ENCODE data around the gene TMEM205. TPM values are rescaled to one million over a fixed set of nuclear protein-coding genes. Genes with fewer than 3 reads are reported as not detected.

TMEM205 gene
- total and polyA plus RNA-seq, 2 donors, result 54.5 to 75.2 TPM

- no peaks in the 10 kb centered on the region for H3K9me3 ChIP-seq (ENCODE audit: control insufficient read depth in 2 of 2, insufficient read depth in 1 of 2, low read length in 1 of 2)
- H3K27ac ChIP-seq (ENCODE audit: low read depth in 1 of 2, low read length in 1 of 2), result no peak overlapping the region
- no peak for DNase-seq (ENCODE audit: low read depth in 6 of 9, low spot score in 9 of 9)
- H3K36me3 ChIP-seq (ENCODE audit: control insufficient read depth in 2 of 2, insufficient read depth in 2 of 2, low read length in 1 of 2), result no peaks in the 10 kb centered on the region
- H3K4me1 ChIP-seq (ENCODE audit: control insufficient read depth in 2 of 2, insufficient read depth in 2 of 2, low read length in 2 of 2), result no peaks in the 10 kb centered on the region
- no peak overlapping the region for H3K4me3 ChIP-seq (ENCODE audit: low read length in 2 of 2)
- 96% methylated on average over 11 of the region's 11 CpGs for WGBS
- H3K27me3 ChIP-seq (ENCODE audit: control insufficient read depth in 2 of 2, insufficient read depth in 1 of 2, low read length in 1 of 2), result peaks cover 0 to under 1% of the 10 kb centered on the region in 2 donors
These were observed 45.3 kb downstream of the TMEM205 start for GRCh38 chr19:11300811-11301120.

GRCh38 chr19:11299946-11300810, 45.9 kb downstream of the TMEM205 start:
- Histone ChIP-seq H3K27me3 (ENCODE audit: control insufficient read depth in 2 of 2, insufficient read depth in 1 of 2, low read length in 1 of 2) (peaks cover 0 to 3% of the 10 kb centered on the region in 2 donors), H3K4me1 (ENCODE audit: control insufficient read depth in 2 of 2, insufficient read depth in 2 of 2, low read length in 2 of 2) (no peaks in the 10 kb centered on the region), H3K4me3 (ENCODE audit: low read length in 2 of 2) (no peak overlapping the region), H3K9me3 (ENCODE audit: control insufficient read depth in 2 of 2, insufficient read depth in 1 of 2, low read length in 1 of 2) (no peaks in the 10 kb centered on the region), H3K27ac (ENCODE audit: low read depth in 1 of 2, low read length in 1 of 2) (no peak overlapping the region), H3K36me3 (ENCODE audit: control insufficient read depth in 2 of 2, insufficient read depth in 2 of 2, low read length in 1 of 2) (no peaks in the 10 kb centered on the region)
- no peak for DNase-seq (ENCODE audit: low read depth in 6 of 9, low spot score in 9 of 9)
- 84% methylated on average over 8 of the region's 8 CpGs for WGBS

- no peak overlapping the region for H3K4me3 ChIP-seq (ENCODE audit: low read length in 2 of 2)
- peaks cover 0 to 16% of the 10 kb centered on the region in 2 donors for H3K27me3 ChIP-seq (ENCODE audit: control insufficient read depth in 2 of 2, insufficient read depth in 1 of 2, low read length in 1 of 2)
- DNase-seq (ENCODE audit: low read depth in 6 of 9, low spot score in 9 of 9), result no peak
- peaks cover 4 to 9% of the 10 kb centered on the region in 2 donors for H3K4me1 ChIP-seq (ENCODE audit: control insufficient read depth in 2 of 2, insufficient read depth in 2 of 2, low read length in 2 of 2)
- H3K27ac ChIP-seq (ENCODE audit: low read depth in 1 of 2, low read length in 1 of 2), result no peak overlapping the region
- H3K9me3 ChIP-seq (ENCODE audit: control insufficient read depth in 2 of 2, insufficient read depth in 1 of 2, low read length in 1 of 2), result no peaks in the 10 kb centered on the region
- WGBS, result 92% methylated on average over 7 of the region's 7 CpGs
- H3K36me3 ChIP-seq (ENCODE audit: control insufficient read depth in 2 of 2, insufficient read depth in 2 of 2, low read length in 1 of 2), result no peaks in the 10 kb centered on the region
These were observed 49.8 kb downstream of the TMEM205 start for GRCh38 chr19:11296264-11296663.

GRCh38 chr19:11295665-11296245, 50.3 kb downstream of the TMEM205 start, which contains the start of gene TSPAN16:
TSPAN16 (plus strand) TSS chr19:11296160; CDS start chr19:11296298, 138 bp downstream.
- Histone ChIP-seq H3K4me1 (ENCODE audit: control insufficient read depth in 2 of 2, insufficient read depth in 2 of 2, low read length in 2 of 2) (peaks cover 4 to 9% of the 10 kb centered on the region in 2 donors), H3K36me3 (ENCODE audit: control insufficient read depth in 2 of 2, insufficient read depth in 2 of 2, low read length in 1 of 2) (no peaks in the 10 kb centered on the region), H3K27me3 (ENCODE audit: control insufficient read depth in 2 of 2, insufficient read depth in 1 of 2, low read length in 1 of 2) (peaks cover 0 to 21% of the 10 kb centered on the region in 2 donors), H3K9me3 (ENCODE audit: control insufficient read depth in 2 of 2, insufficient read depth in 1 of 2, low read length in 1 of 2) (no peaks in the 10 kb centered on the region), H3K4me3 (ENCODE audit: low read length in 2 of 2) (no peak within 1 kb of the TSS), H3K27ac (ENCODE audit: low read depth in 1 of 2, low read length in 1 of 2) (no peak within 1 kb of the TSS)
- no peak for DNase-seq (ENCODE audit: low read depth in 6 of 9, low spot score in 9 of 9)
- 99% methylated on average over 8 of the region's 8 CpGs for WGBS

- no peak overlapping the region for H3K4me3 ChIP-seq (ENCODE audit: low read length in 2 of 2)
- no peaks in the 10 kb centered on the region for H3K9me3 ChIP-seq (ENCODE audit: control insufficient read depth in 2 of 2, insufficient read depth in 1 of 2, low read length in 1 of 2)
- DNase-seq (ENCODE audit: low read depth in 6 of 9, low spot score in 9 of 9), result no peak
- H3K27ac ChIP-seq (ENCODE audit: low read depth in 1 of 2, low read length in 1 of 2), result no peak overlapping the region
- 91% methylated on average over 4 of the region's 4 CpGs for WGBS
- H3K4me1 ChIP-seq (ENCODE audit: control insufficient read depth in 2 of 2, insufficient read depth in 2 of 2, low read length in 2 of 2), result peaks cover 4 to 9% of the 10 kb centered on the region in 2 donors
- H3K27me3 ChIP-seq (ENCODE audit: control insufficient read depth in 2 of 2, insufficient read depth in 1 of 2, low read length in 1 of 2), result peaks cover 0 to 21% of the 10 kb centered on the region in 2 donors
- H3K36me3 ChIP-seq (ENCODE audit: control insufficient read depth in 2 of 2, insufficient read depth in 2 of 2, low read length in 1 of 2), result no peaks in the 10 kb centered on the region
These were observed 50.9 kb downstream of the TMEM205 start for GRCh38 chr19:11295180-11295579.

- no peak overlapping the region for H3K4me3 ChIP-seq (ENCODE audit: low read length in 2 of 2)
- WGBS, result 9% methylated on average over 41 of the region's 41 CpGs
- H3K36me3 ChIP-seq (ENCODE audit: control insufficient read depth in 2 of 2, insufficient read depth in 2 of 2, low read length in 1 of 2), result no peaks in the 10 kb centered on the region
- no peak overlapping the region for H3K27ac ChIP-seq (ENCODE audit: low read depth in 1 of 2, low read length in 1 of 2)
- peaks cover 0 to 27% of the 10 kb centered on the region in 2 donors for H3K27me3 ChIP-seq (ENCODE audit: control insufficient read depth in 2 of 2, insufficient read depth in 1 of 2, low read length in 1 of 2)
- peak in 8 of 9 donors; percentile 66 to 87 (median 78) for DNase-seq (ENCODE audit: low read depth in 6 of 9, low spot score in 9 of 9)
- H3K4me1 ChIP-seq (ENCODE audit: control insufficient read depth in 2 of 2, insufficient read depth in 2 of 2, low read length in 2 of 2), result peaks cover 4 to 9% of the 10 kb centered on the region in 2 donors
- H3K9me3 ChIP-seq (ENCODE audit: control insufficient read depth in 2 of 2, insufficient read depth in 1 of 2, low read length in 1 of 2), result no peaks in the 10 kb centered on the region
These were observed 52.4 kb downstream of the TMEM205 start for GRCh38 chr19:11293433-11294389.

Other genes with a start within 250 kb of the TMEM205 start
- 46.1 TPM for gene SPC24, start 190.5 kb downstream of the TMEM205 start, total RNA-seq
- gene SPC24, start 190.5 kb downstream of the TMEM205 start, polyA plus RNA-seq, result 4.0 TPM
- gene KANK2, start 148.7 kb downstream of the TMEM205 start, total RNA-seq, result 12.3 TPM
- gene KANK2, start 148.7 kb downstream of the TMEM205 start, polyA plus RNA-seq, result 18.3 TPM
- gene ANGPTL8, start 106.6 kb downstream of the TMEM205 start, total RNA-seq, result not detected
- 0.16 TPM for gene ANGPTL8, start 106.6 kb downstream of the TMEM205 start, polyA plus RNA-seq
- gene DOCK6, start 83.7 kb downstream of the TMEM205 start, total RNA-seq, result 3.9 TPM
- gene DOCK6, start 83.7 kb downstream of the TMEM205 start, polyA plus RNA-seq, result 20.8 TPM
- not detected for gene TSPAN16, start 50.1 kb downstream of the TMEM205 start, total RNA-seq
- gene TSPAN16, start 50.1 kb downstream of the TMEM205 start, polyA plus RNA-seq, result not detected
- 5.1 TPM for gene RAB3D, start 6.6 kb downstream of the TMEM205 start, total RNA-seq
- 7.8 TPM for gene RAB3D, start 6.6 kb downstream of the TMEM205 start, polyA plus RNA-seq
- gene CCDC159, start 251 bp upstream of the TMEM205 start, total RNA-seq, result 9.4 TPM
- gene CCDC159, start 251 bp upstream of the TMEM205 start, polyA plus RNA-seq, result 56.9 TPM
- gene PLPPR2, start 9.2 kb upstream of the TMEM205 start, total RNA-seq, result 1.3 TPM
- gene PLPPR2, start 9.2 kb upstream of the TMEM205 start, polyA plus RNA-seq, result 9.7 TPM
- 3.3 TPM for gene SWSAP1, start 28.4 kb upstream of the TMEM205 start, total RNA-seq
- gene SWSAP1, start 28.4 kb upstream of the TMEM205 start, polyA plus RNA-seq, result 5.9 TPM
- gene EPOR, start 38.0 kb upstream of the TMEM205 start, total RNA-seq, result 3.1 TPM
- 5.0 TPM for gene EPOR, start 38.0 kb upstream of the TMEM205 start, polyA plus RNA-seq
- 0.28 TPM for gene RGL3, start 73.0 kb upstream of the TMEM205 start, total RNA-seq
- 5.3 TPM for gene RGL3, start 73.0 kb upstream of the TMEM205 start, polyA plus RNA-seq
- 0.09 TPM for gene ODAD3, start 88.9 kb upstream of the TMEM205 start, total RNA-seq
- 0.64 TPM for gene ODAD3, start 88.9 kb upstream of the TMEM205 start, polyA plus RNA-seq
- 62.9 TPM for gene PRKCSH, start 89.4 kb upstream of the TMEM205 start, total RNA-seq
- gene PRKCSH, start 89.4 kb upstream of the TMEM205 start, polyA plus RNA-seq, result 108 TPM
- gene ELAVL3, start 134.8 kb upstream of the TMEM205 start, total RNA-seq, result 0.09 TPM
- 0.05 TPM for gene ELAVL3, start 134.8 kb upstream of the TMEM205 start, polyA plus RNA-seq
- 6.9 TPM for gene ZNF653, start 159.6 kb upstream of the TMEM205 start, total RNA-seq
- 14.1 TPM for gene ZNF653, start 159.6 kb upstream of the TMEM205 start, polyA plus RNA-seq
- gene ECSIT, start 182.9 kb upstream of the TMEM205 start, total RNA-seq, result 26.3 TPM
- gene ECSIT, start 182.9 kb upstream of the TMEM205 start, polyA plus RNA-seq, result 31.0 TPM
- gene CNN1, start 192.6 kb upstream of the TMEM205 start, total RNA-seq, result 0.47 TPM
- 51.8 TPM for gene CNN1, start 192.6 kb upstream of the TMEM205 start, polyA plus RNA-seq
- gene ELOF1, start 213.0 kb upstream of the TMEM205 start, total RNA-seq, result 54.9 TPM
- gene ELOF1, start 213.0 kb upstream of the TMEM205 start, polyA plus RNA-seq, result 62.4 TPM
- gene ACP5, start 231.4 kb upstream of the TMEM205 start, total RNA-seq, result 34.4 TPM
- gene ACP5, start 231.4 kb upstream of the TMEM205 start, polyA plus RNA-seq, result 48.2 TPM

Measured in thymus (tissue), 11 donors.